Endodermal cell (in vitro differentiated cells): Measurements from ENCODE around the gene SLC39A5. TPM values are rescaled to one million over a fixed set of nuclear protein-coding genes. Genes with fewer than 3 reads are reported as not detected.
"Not testable (repeated sequence)": the region's sequence is repeated elsewhere in the genome, so short reads cannot be mapped to it uniquely, and the experiment has no call there.

Source experiments
- DNase-seq: peaks from one replicate; pipeline ENCODE4 v3.0.0-alpha.2; 2017
- H3K27ac ChIP-seq: 2 replicates; pipeline ENCODE4 v1.5.1; 2013; ENCODE audit warnings: mild to moderate bottlenecking, low read depth, low read length, moderate library complexity
- H3K27me3 ChIP-seq: 2 replicates; pipeline ENCODE4 v1.6.1; 2013; ENCODE audit warnings: mild to moderate bottlenecking, low read length, moderate library complexity; ENCODE audit not compliant: insufficient read depth, control insufficient read depth, poor library complexity, severe bottlenecking
- H3K36me3 ChIP-seq: 2 replicates; pipeline ENCODE4 v1.7.0; 2013; ENCODE audit warnings: mild to moderate bottlenecking, low read length, moderate library complexity; ENCODE audit not compliant: control insufficient read depth, insufficient read depth
- H3K4me1 ChIP-seq: one replicate; pipeline ENCODE4 v1.7.0; 2013; ENCODE audit warnings: low read length; ENCODE audit not compliant: control insufficient read depth, insufficient read depth
- H3K4me3 ChIP-seq: 2 replicates; pipeline ENCODE4 v1.5.1; 2013; ENCODE audit warnings: mild to moderate bottlenecking, low read length, moderate library complexity
- H3K9ac ChIP-seq: 2 replicates; pipeline ENCODE4 v1.6.1; 2013; ENCODE audit warnings: mild to moderate bottlenecking, low read length, moderate library complexity; ENCODE audit not compliant: poor library complexity, severe bottlenecking; ENCODE audit errors: extremely low read depth
- H3K9me3 ChIP-seq: 2 replicates; pipeline ENCODE4 v1.6.1; 2013; ENCODE audit warnings: mild to moderate bottlenecking, low read length, moderate library complexity; ENCODE audit not compliant: control insufficient read depth
- H3K27ac Mint-ChIP-seq: 2 replicates; pipeline ENCODE4 v1.8.0; 2020; ENCODE audit warnings: mixed read lengths
- H3K27me3 Mint-ChIP-seq: 2 replicates; pipeline ENCODE4 v1.8.0; 2021; ENCODE audit warnings: mild to moderate bottlenecking, mixed read lengths; ENCODE audit not compliant: insufficient read depth
- H3K36me3 Mint-ChIP-seq: 2 replicates; pipeline ENCODE4 v1.8.0; 2020; ENCODE audit warnings: low read depth, mixed read lengths
- H3K4me1 Mint-ChIP-seq: 2 replicates; pipeline ENCODE4 v1.8.0; 2020; ENCODE audit warnings: mixed read lengths
- H3K4me3 Mint-ChIP-seq: 2 replicates; pipeline ENCODE4 v1.8.0; 2020; ENCODE audit warnings: mild to moderate bottlenecking, moderate library complexity, mixed read lengths
- H3K9me3 Mint-ChIP-seq: 2 replicates; pipeline ENCODE4 v1.8.0; 2020; ENCODE audit warnings: mild to moderate bottlenecking, mixed read lengths
- WGBS, 2 experiments: methylation state at CpG; one replicate each; pipeline versions ENCODE4 v1.1.5 to v1.1.7; 2013; ENCODE audit warnings: missing lambda C conversion rate in 2 of 2, mixed read lengths in 1 of 2; ENCODE audit not compliant: insufficient coverage in 1 of 2, insufficient read length in 1 of 2; 5-methylcytosine and 5-hydroxymethylcytosine counted together
- total RNA-seq, 2 donors: library from RNA; stranded (reverse); fragmentation: NEBNext Ultra II Directional in 1 of 2; extraction: Animal tissue kit (Norgen Biotek cat#: 25700) in 1 of 2; gene quantifications; 2 replicates in 1 of 2; 3 replicates in 1 of 2; pipeline ENCODE4 v1.2.1, GENCODE V29; 2021
- TF ChIP-seq, protein P1 (sequence below): fragments of 200-600 bp; sonication (generic); conservative IDR thresholded peaks from 2 replicates; pipeline ENCODE4 v1.5.0; 2021; ENCODE audit warnings: antibody characterized with exemption, mild to moderate bottlenecking

Gene SLC39A5
- total RNA-seq, 2 donors from 2014 or later, result 2.5 to 3.2 TPM

DNA sequence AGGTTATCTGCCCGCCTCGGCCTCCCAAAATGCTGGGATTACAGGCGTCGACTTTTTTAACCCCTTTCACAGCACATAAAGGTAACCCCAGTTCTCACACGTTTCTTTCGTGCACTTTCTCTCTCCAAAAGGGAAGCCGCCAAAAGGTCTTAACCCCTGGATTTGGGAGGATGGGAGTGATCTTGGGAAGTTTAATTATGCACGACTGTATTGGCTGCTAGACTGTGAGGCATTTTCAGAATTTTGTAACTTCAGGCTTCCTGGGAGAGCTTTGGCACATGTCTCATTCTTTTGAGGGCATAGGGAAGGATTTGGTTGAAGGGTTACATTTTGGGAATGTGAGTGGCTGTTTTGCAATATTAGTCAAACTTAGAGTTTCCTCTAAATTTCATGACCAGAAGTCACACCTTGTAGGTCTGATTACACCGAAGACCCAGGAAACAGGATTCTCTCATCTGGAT is 39.1 kb upstream of the SLC39A5 start:
- Mint-ChIP-seq H3K4me1 (peaks cover 12% of the 10 kb centered on the region), H3K9me3 (no peaks in the 10 kb centered on the region), H3K36me3 (peaks cover 28% of the 10 kb centered on the region), H3K4me3 (peak overlapping the region; percentile 97), H3K27me3 (no peaks in the 10 kb centered on the region), H3K27ac (peak overlapping the region; percentile 98)
- H3K4me3 ChIP-seq, result peak overlapping the region; percentile 93
- H3K4me1 ChIP-seq, result peaks cover 5% of the 10 kb centered on the region
- TF ChIP-seq, protein P1, sequence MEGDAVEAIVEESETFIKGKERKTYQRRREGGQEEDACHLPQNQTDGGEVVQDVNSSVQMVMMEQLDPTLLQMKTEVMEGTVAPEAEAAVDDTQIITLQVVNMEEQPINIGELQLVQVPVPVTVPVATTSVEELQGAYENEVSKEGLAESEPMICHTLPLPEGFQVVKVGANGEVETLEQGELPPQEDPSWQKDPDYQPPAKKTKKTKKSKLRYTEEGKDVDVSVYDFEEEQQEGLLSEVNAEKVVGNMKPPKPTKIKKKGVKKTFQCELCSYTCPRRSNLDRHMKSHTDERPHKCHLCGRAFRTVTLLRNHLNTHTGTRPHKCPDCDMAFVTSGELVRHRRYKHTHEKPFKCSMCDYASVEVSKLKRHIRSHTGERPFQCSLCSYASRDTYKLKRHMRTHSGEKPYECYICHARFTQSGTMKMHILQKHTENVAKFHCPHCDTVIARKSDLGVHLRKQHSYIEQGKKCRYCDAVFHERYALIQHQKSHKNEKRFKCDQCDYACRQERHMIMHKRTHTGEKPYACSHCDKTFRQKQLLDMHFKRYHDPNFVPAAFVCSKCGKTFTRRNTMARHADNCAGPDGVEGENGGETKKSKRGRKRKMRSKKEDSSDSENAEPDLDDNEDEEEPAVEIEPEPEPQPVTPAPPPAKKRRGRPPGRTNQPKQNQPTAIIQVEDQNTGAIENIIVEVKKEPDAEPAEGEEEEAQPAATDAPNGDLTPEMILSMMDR, result no peak
- WGBS, 2 experiments, result 44 to 51% methylated on average over 7 to 9 of the region's 9 CpGs
- H3K27me3 ChIP-seq, result no peaks in the 10 kb centered on the region
- peaks cover 26% of the 10 kb centered on the region for H3K36me3 ChIP-seq
- peak overlapping the region; percentile 41 for H3K9ac ChIP-seq
- no peak overlapping the region for H3K27ac ChIP-seq
- no peaks in the 10 kb centered on the region for H3K9me3 ChIP-seq
- DNase-seq, result peak; percentile 72

DNA sequence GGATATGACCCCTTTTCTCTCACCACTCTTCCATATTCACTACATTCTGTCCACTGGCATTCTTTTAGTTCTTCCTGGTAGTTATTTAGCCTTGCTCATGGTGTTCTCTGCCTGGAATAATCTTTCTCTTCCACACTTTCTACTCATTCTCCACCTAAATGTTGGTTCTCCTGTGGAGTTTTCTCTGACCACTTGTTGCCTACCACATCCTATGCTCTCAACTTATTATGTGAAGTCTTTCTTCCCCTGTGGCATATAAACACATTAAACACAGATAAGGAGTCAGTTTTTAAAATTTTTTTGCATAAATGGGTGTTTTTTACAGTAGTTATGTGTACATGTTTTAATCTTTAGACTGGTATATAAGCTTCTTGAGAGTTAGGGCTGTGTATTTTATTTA is 37.3 kb upstream of the SLC39A5 start:
- no peaks in the 10 kb centered on the region for H3K27me3 Mint-ChIP-seq
- no peak overlapping the region for H3K4me3 Mint-ChIP-seq
- no peak for DNase-seq
- no peaks in the 10 kb centered on the region for H3K27me3 ChIP-seq
- peaks cover 9% of the 10 kb centered on the region for H3K36me3 ChIP-seq
- H3K9ac ChIP-seq, result no peak overlapping the region
- H3K4me1 Mint-ChIP-seq, result peaks cover 9% of the 10 kb centered on the region
- TF ChIP-seq, protein P1, result no peak
- no peaks in the 10 kb centered on the region for H3K9me3 Mint-ChIP-seq
- H3K27ac ChIP-seq, result no peak overlapping the region
- no peaks in the 10 kb centered on the region for H3K9me3 ChIP-seq
- no peak overlapping the region for H3K27ac Mint-ChIP-seq
- H3K4me1 ChIP-seq, result peaks cover 5% of the 10 kb centered on the region
- peaks cover 12% of the 10 kb centered on the region for H3K36me3 Mint-ChIP-seq
- H3K4me3 ChIP-seq, result no peak overlapping the region

DNA sequence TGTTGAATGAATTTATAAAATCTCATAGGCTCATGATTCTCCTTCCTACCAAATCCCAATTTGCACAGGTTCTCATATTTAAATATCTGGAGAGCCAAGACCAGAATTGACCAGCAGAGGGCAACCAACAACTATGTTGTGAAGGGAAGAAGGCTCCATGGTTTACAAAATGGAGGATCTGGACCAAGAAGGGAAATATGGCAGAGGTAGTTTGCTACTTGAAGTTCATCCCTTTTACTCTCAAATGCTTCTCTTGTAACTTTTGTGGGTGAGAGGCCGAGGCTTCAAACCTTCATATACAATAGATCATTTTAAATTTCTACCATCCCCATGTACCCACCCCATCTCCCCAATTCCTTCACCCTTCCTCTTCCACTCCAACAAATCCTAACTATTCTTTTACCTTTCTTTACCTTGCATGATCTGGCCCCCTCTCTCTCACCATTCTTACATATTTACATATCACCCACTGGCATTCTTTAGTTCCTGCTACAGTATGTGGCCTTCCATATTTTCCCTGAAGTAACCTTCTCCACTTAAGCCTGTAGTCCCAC is 36.7 kb upstream of the SLC39A5 start:
- TF ChIP-seq, protein P1, result peak; percentile 89
- Histone ChIP-seq H3K9me3 (no peaks in the 10 kb centered on the region), H3K4me3 (no peak overlapping the region), H3K9ac (no peak overlapping the region), H3K27ac (no peak overlapping the region), H3K4me1 (no peaks in the 10 kb centered on the region), H3K27me3 (no peaks in the 10 kb centered on the region), H3K36me3 (peaks cover 6% of the 10 kb centered on the region)
- Mint-ChIP-seq H3K27ac (peak overlapping the region; percentile 78), H3K36me3 (peaks cover 12% of the 10 kb centered on the region), H3K4me3 (no peak overlapping the region), H3K9me3 (no peaks in the 10 kb centered on the region), H3K27me3 (no peaks in the 10 kb centered on the region), H3K4me1 (peaks cover 4% of the 10 kb centered on the region)
- DNase-seq, result peak; percentile 92
- WGBS, 2 experiments, result 20 to 57% methylated on average over 1 of the region's 1 CpG

DNA sequence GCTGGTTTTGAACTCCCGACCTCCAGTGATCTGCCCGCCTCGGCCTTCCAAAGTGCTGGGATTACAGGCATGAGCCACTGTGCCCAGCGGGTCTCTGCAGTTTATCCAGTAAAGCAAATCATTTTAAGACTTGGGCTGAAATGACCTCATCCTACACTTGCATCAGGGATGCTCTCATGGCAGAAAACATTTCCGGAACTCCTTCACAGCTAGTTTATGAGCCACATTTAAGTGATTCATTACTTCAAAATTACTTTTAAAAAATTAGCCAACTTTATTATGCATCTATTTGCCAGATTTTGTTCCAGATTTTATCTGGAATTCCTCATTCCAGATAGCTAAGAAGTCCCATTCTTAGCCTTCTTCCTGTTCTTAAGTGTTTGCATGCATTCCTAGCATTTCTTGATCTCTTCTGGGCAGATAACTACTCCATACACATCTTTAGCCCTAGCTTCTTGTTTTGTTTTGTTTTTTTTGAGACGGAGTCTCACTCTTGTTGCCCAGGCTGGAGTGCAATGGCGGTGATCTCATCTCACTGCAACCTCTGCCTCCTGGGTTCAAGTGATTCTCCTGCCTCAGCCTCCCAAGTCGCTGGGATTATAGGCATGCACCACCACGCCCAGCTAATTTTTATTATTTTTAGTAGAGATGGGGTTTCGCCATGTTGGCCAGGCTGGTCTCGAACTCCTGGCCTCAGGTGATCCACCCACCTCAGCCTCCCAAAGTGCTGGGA is 32.9 kb upstream of the SLC39A5 start:
- not testable (repeated sequence) for H3K27me3 ChIP-seq, H3K9me3 ChIP-seq, H3K9ac ChIP-seq, H3K4me1 ChIP-seq, H3K27me3 Mint-ChIP-seq, H3K27ac ChIP-seq, H3K4me1 Mint-ChIP-seq, H3K4me3 ChIP-seq, H3K27ac Mint-ChIP-seq, DNase-seq, H3K9me3 Mint-ChIP-seq, H3K4me3 Mint-ChIP-seq, H3K36me3 ChIP-seq
- WGBS, 2 experiments, result 93 to 96% methylated on average over 7 to 11 of the region's 11 CpGs
- H3K36me3 Mint-ChIP-seq, result peaks cover 12% of the 10 kb centered on the region
